Right lobe of liver (tissue), 6 donors: ENCODE measurements around the gene GNB1. TPM values are rescaled to one million over a fixed set of nuclear protein-coding genes. Genes with fewer than 3 reads are reported as not detected.
"Not testable (repeated sequence)": the region's sequence is repeated elsewhere in the genome, so short reads cannot be mapped to it uniquely, and the experiment has no call there.

ENCODE experiments used
- ATAC-seq, 4 donors: fragments of 200-7000 bp; cut with Tn5 transposase; one replicate each; pipeline ENCODE4 v1.9.1; 2020; ENCODE audit warnings: mild to moderate bottlenecking in 4 of 4, moderate library complexity in 4 of 4
- DNase-seq, 3 donors: peaks; one replicate each; pipeline ENCODE4 v3.0.0-alpha.2; 2020
- H3K27ac ChIP-seq, 3 donors: fragments of 200-600 bp; one replicate each; pipeline ENCODE4 v1.8.0; 2022
- H3K27me3 ChIP-seq, 2 donors: fragments of 200-600 bp; one replicate each; pipeline ENCODE4 v1.8.0; 2022
- H3K36me3 ChIP-seq, 4 donors: fragments of 200-600 bp; sonication (generic) in 1 of 4; one replicate each; pipeline versions ENCODE4 v1.5.1 to v1.8.0; 2017 to 2022; ENCODE audit warnings: control low read depth in 1 of 4
- H3K4me1 ChIP-seq, 4 donors: fragments of 200-600 bp; sonication (generic) in 1 of 4; one replicate each; pipeline versions ENCODE4 v1.5.1 to v1.8.0; 2017 to 2022; ENCODE audit warnings: control low read depth in 1 of 4
- H3K4me3 ChIP-seq, 3 donors: fragments of 200-600 bp; one replicate each; pipeline ENCODE4 v1.8.0; 2022
- H3K9me3 ChIP-seq, 4 donors: fragments of 200-600 bp; sonication (generic) in 1 of 4; one replicate each; pipeline versions ENCODE4 v1.5.1 to v1.8.0; 2017 to 2022; ENCODE audit warnings: control low read depth in 1 of 4
- CTCF ChIP-seq, 4 donors: fragments of 200-600 bp in 3 of 4; fragments of 450-650 bp in 1 of 4; IDR thresholded peaks; one replicate each; pipeline versions ENCODE4 v1.5.1 to v1.8.0; 2016 to 2022; ENCODE audit warnings: antibody characterized with exemption in 4 of 4, mild to moderate bottlenecking in 2 of 4
- POLR2A ChIP-seq: fragments of 450-650 bp; IDR thresholded peaks from one replicate; pipeline ENCODE4 v1.6.1; 2017; ENCODE audit warnings: antibody characterized with exemption, mild to moderate bottlenecking
- WGBS: methylation state at CpG from one replicate; pipeline ENCODE4 v1.1.6; 2018; ENCODE audit warnings: low coverage, low lambda C conversion rate; ENCODE audit not compliant: insufficient coverage; ENCODE audit errors: missing lambda C conversion rate; 5-methylcytosine and 5-hydroxymethylcytosine counted together
- intact Hi-C, 2 donors: fragments of 100-400 bp; cut with DNase I; formaldehyde crosslinking; loops; one replicate each; pipeline versions ENCODE4 v1.11.2 to v1.14.1; 2022
- total RNA-seq, 6 experiments: library from RNA; depleted of rRNA in 2 of 6; stranded (reverse); fragments of >200 nt in 2 of 6; fragmentation: NEBNext Ultra II Directional in 3 of 6; extraction: Animal tissue kit (Norgen Biotek cat#: 25700) in 3 of 6; gene quantifications; one replicate each; pipeline versions ENCODE4 v1.1.0 to v1.2.4, GENCODE V29; 2016 to 2023
- donor health status: DM: no; HTN: yes; CAD: no.
- donor health status: DM: no; HTN: no; CAD: no.
- donor health status: DM: no; HTN: no; CAD: no.
- donor health status: DM: no; HTN: yes; CAD: no.
- donor health status: DM: no; HTN: yes; CAD: no.

The GNB1 gene
- total RNA-seq, 6 experiments from 2014 or later = 85.9 to 147 (median 104) TPM

GRCh38 chr1:1862905-1863547 lies 27.9 kb downstream of the GNB1 start:
- 40% methylated on average over 5 of the region's 6 CpGs for WGBS
- Histone ChIP-seq H3K27me3 (no peaks in the 10 kb centered on the region), H3K4me1 (peaks cover 0 to 32% (median 7%) of the 10 kb centered on the region in 4 donors), H3K36me3 (no peaks in the 10 kb centered on the region), H3K9me3 (no peaks in the 10 kb centered on the region), H3K27ac (no peak overlapping the region), H3K4me3 (no peak overlapping the region)
- peak in 1 of 4 donors; percentile 15 for ATAC-seq
- DNase-seq = no peak
- intact Hi-C loops = no loop called here
- no peak for TF ChIP-seq CTCF (IDR thresholded peaks at IDR 0.05)
- TF ChIP-seq POLR2A = no peak

- H3K4me3 ChIP-seq, H3K27ac ChIP-seq, ATAC-seq, DNase-seq, intact Hi-C loops, H3K27me3 ChIP-seq, H3K36me3 ChIP-seq, H3K9me3 ChIP-seq: not testable (repeated sequence)
- 83% methylated on average over 7 of the region's 13 CpGs for WGBS
- peaks cover 0 to 38% (median 8%) of the 10 kb centered on the region in 4 donors for H3K4me1 ChIP-seq
Measured at GRCh38 chr1:1861761-1862310, 29.1 kb downstream of the GNB1 start.

GRCh38 chr1:1861339-1861730 lies 29.6 kb downstream of the GNB1 start:
- 46% methylated on average over 1 of the region's 1 CpG for WGBS
- H3K9me3 ChIP-seq = no peaks in the 10 kb centered on the region
- intact Hi-C loops = no loop called here
- peaks cover 0 to 38% (median 8%) of the 10 kb centered on the region in 4 donors for H3K4me1 ChIP-seq
- TF ChIP-seq CTCF (IDR thresholded peaks at IDR 0.05) (no peak), POLR2A (no peak)
- H3K27me3 ChIP-seq = no peaks in the 10 kb centered on the region
- no peak overlapping the region for H3K4me3 ChIP-seq
- DNase-seq = no peak
- no peak overlapping the region for H3K27ac ChIP-seq
- no peaks in the 10 kb centered on the region for H3K36me3 ChIP-seq
- no peak for ATAC-seq

GRCh38 chr1:1859970-1860697 lies 30.8 kb downstream of the GNB1 start:
- H3K4me1 ChIP-seq = peaks cover 0 to 38% (median 8%) of the 10 kb centered on the region in 4 donors
- intact Hi-C loops, H3K27me3 ChIP-seq, DNase-seq, ATAC-seq, H3K27ac ChIP-seq, H3K36me3 ChIP-seq, H3K4me3 ChIP-seq, H3K9me3 ChIP-seq: not testable (repeated sequence)
- 86% methylated on average over 5 of the region's 8 CpGs for WGBS

- DNase-seq (peak; percentile 42 to 67 (median 60)), ATAC-seq (peak; percentile 74 to 87 (median 84))
- no peaks in the 10 kb centered on the region for H3K27me3 ChIP-seq
- H3K27ac ChIP-seq = peak overlapping the region in 2 of 3 donors; percentile 53 to 59
- WGBS = 42% methylated on average over 9 of the region's 9 CpGs
- H3K9me3 ChIP-seq = no peaks in the 10 kb centered on the region
- peaks cover 0 to 47% (median 9%) of the 10 kb centered on the region in 4 donors for H3K4me1 ChIP-seq
- TF ChIP-seq CTCF (IDR thresholded peaks at IDR 0.05) = peak in 3 of 4 donors; percentile 19 to 30 (median 23)
- TF ChIP-seq POLR2A = no peak
- no peak overlapping the region for H3K4me3 ChIP-seq
- intact Hi-C loops = no loop called here
- H3K36me3 ChIP-seq = no peaks in the 10 kb centered on the region
Measured at GRCh38 chr1:1858382-1859086, 32.4 kb downstream of the GNB1 start.
